GM13977 (cell line): ENCODE data around the gene MAJIN.

Experiments
- DNase-seq: peaks from one replicate; pipeline ENCODE4 v3.0.0; 2012; ENCODE audit warnings: low spot score
- CTCF ChIP-seq: IDR thresholded peaks from 2 replicates; pipeline ENCODE4 v1.5.1; 2012; ENCODE audit warnings: mild to moderate bottlenecking, control low read depth; ENCODE audit not compliant: insufficient read depth; ENCODE audit errors: extremely low read depth, missing control alignments
- in situ Hi-C: fragments of 300-500 bp; cut with MboI; formaldehyde crosslinking; loops from one replicate; pipeline ENCODE4 v1.12.0; 2022; ENCODE audit warnings: low sequenced_read_pairs, low pct_unique_long_range_greater_than_20kb, mixed read lengths, inconsistent platforms; ENCODE audit not compliant: unreplicated experiment

The MAJIN gene

GRCh38 chr11:64923151-64923661, 48.7 kb downstream of the MAJIN start:
- no peak for DNase-seq
- no peak for TF ChIP-seq CTCF
- in situ Hi-C loops, result no loop called here

- DNase-seq, result no peak
- no peak for TF ChIP-seq CTCF
- in situ Hi-C loops, result no loop called here
Observed at GRCh38 chr11:64921384-64921783, 50.5 kb downstream of the MAJIN start.

GRCh38 chr11:64920124-64920523, 51.8 kb downstream of the MAJIN start:
- no peak for TF ChIP-seq CTCF
- DNase-seq, result no peak
- in situ Hi-C loops, result no loop called here

- TF ChIP-seq CTCF, result no peak
- in situ Hi-C loops, result no loop called here
- no peak for DNase-seq
Observed at GRCh38 chr11:64919627-64920026, 52.3 kb downstream of the MAJIN start.

GRCh38 chr11:64918017-64918416, 53.9 kb downstream of the MAJIN start:
- TF ChIP-seq CTCF, result peak; percentile 48
- in situ Hi-C loops, result no loop called here
- no peak for DNase-seq

GRCh38 chr11:64917663-64917995, 54.3 kb downstream of the MAJIN start:
- TF ChIP-seq CTCF, result no peak
- in situ Hi-C loops, result no loop called here
- no peak for DNase-seq
